Large intestine (tissue), 3 donors: ENCODE measurements around the gene GRIN2A. TPM values are rescaled to one million over a fixed set of nuclear protein-coding genes. Genes with fewer than 3 reads are reported as not detected.

Source experiments
- DNase-seq, 2 donors: peaks; one replicate each; pipeline versions ENCODE4 v3.0.0 to v3.0.0-alpha.2; 2013
- H3K27ac ChIP-seq: one replicate; pipeline ENCODE4 v1.5.1; 2013; ENCODE audit warnings: low read length
- H3K27me3 ChIP-seq: 2 replicates; pipeline ENCODE4 v1.6.1; 2013; ENCODE audit warnings: low read length; ENCODE audit not compliant: control insufficient read depth, insufficient read depth
- H3K36me3 ChIP-seq: 2 replicates; pipeline ENCODE4 v1.6.1; 2013; ENCODE audit warnings: low read length; ENCODE audit not compliant: control insufficient read depth, insufficient read depth
- H3K4me1 ChIP-seq: one replicate; pipeline ENCODE4 v1.6.1; 2013; ENCODE audit warnings: low read length; ENCODE audit not compliant: control insufficient read depth, insufficient read depth
- H3K4me3 ChIP-seq: one replicate; pipeline ENCODE4 v1.5.1; 2013; ENCODE audit warnings: low read length
- H3K9me3 ChIP-seq: one replicate; pipeline ENCODE4 v1.6.1; 2013; ENCODE audit warnings: mild to moderate bottlenecking, low read depth, low read length, moderate library complexity; ENCODE audit not compliant: control insufficient read depth
- WGBS: methylation state at CpG from one replicate; pipeline ENCODE4 v1.1.5; 2013; ENCODE audit warnings: low lambda C conversion rate; ENCODE audit not compliant: insufficient coverage; 5-methylcytosine and 5-hydroxymethylcytosine counted together
- polyA plus RNA-seq: library from polyadenylated mRNA; unstranded; fragments of 120-200 nt; gene quantifications from one replicate; pipeline ENCODE4 v1.2.1, GENCODE V29; 2013

The GRIN2A gene
- polyA plus RNA-seq, 1 donor = 0.10 TPM

- DNase-seq = no peak
- Histone ChIP-seq H3K4me1 (no peaks in the 10 kb centered on the region), H3K27ac (no peak overlapping the region), H3K27me3 (no peaks in the 10 kb centered on the region), H3K36me3 (no peaks in the 10 kb centered on the region), H3K9me3 (no peaks in the 10 kb centered on the region), H3K4me3 (no peak overlapping the region)
- no CpG with 5 or more reads among the region's 5 CpGs for WGBS
These were observed 70.2 kb downstream of the GRIN2A start for GRCh38 chr16:10112021-10112420.

- no peak for DNase-seq
- no CpG with 5 or more reads among the region's 26 CpGs for WGBS
- Histone ChIP-seq H3K36me3 (no peaks in the 10 kb centered on the region), H3K27ac (no peak overlapping the region), H3K9me3 (no peaks in the 10 kb centered on the region), H3K4me3 (no peak overlapping the region), H3K27me3 (no peaks in the 10 kb centered on the region), H3K4me1 (no peaks in the 10 kb centered on the region)
These were observed 71.0 kb downstream of the GRIN2A start for GRCh38 chr16:10111156-10111761.

- 17% methylated on average over 1 of the region's 4 CpGs for WGBS
- H3K27me3 ChIP-seq = no peaks in the 10 kb centered on the region
- H3K36me3 ChIP-seq = no peaks in the 10 kb centered on the region
- H3K4me3 ChIP-seq = no peak overlapping the region
- no peak for DNase-seq
- no peak overlapping the region for H3K27ac ChIP-seq
- H3K9me3 ChIP-seq = no peaks in the 10 kb centered on the region
- H3K4me1 ChIP-seq = no peaks in the 10 kb centered on the region
These were observed 71.7 kb downstream of the GRIN2A start for GRCh38 chr16:10110552-10110951.

GRCh38 chr16:10107081-10107480 is 75.1 kb downstream of the GRIN2A start:
- Histone ChIP-seq H3K9me3 (no peaks in the 10 kb centered on the region), H3K4me1 (no peaks in the 10 kb centered on the region), H3K4me3 (no peak overlapping the region), H3K27me3 (no peaks in the 10 kb centered on the region), H3K36me3 (no peaks in the 10 kb centered on the region), H3K27ac (no peak overlapping the region)
- WGBS = no CpG with 5 or more reads among the region's 1 CpG
- no peak for DNase-seq

DNA sequence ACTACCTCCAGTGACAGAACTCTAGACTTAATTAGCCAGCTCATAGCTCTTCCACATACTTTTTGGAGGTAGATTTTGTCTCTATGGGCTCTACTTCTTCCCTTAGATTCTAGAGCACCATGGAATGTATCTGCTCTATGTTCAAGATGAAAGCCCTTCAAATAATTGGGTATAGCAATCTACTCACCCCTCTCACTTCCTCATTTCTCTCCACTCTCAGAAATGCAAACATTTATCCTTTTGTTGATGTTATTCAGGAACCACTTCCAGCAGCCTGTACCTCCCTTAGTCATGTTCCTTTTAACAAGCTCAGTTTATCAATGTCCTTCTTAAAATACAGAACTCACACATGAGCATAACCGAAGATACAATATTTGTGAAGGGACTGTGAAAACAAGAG is 78.5 kb downstream of the GRIN2A start:
- H3K9me3 ChIP-seq = no peaks in the 10 kb centered on the region
- no peak overlapping the region for H3K4me3 ChIP-seq
- H3K36me3 ChIP-seq = no peaks in the 10 kb centered on the region
- no CpG with 5 or more reads among the region's 1 CpG for WGBS
- no peak for DNase-seq
- no peaks in the 10 kb centered on the region for H3K27me3 ChIP-seq
- H3K4me1 ChIP-seq = no peaks in the 10 kb centered on the region
- H3K27ac ChIP-seq = no peak overlapping the region

DNA sequence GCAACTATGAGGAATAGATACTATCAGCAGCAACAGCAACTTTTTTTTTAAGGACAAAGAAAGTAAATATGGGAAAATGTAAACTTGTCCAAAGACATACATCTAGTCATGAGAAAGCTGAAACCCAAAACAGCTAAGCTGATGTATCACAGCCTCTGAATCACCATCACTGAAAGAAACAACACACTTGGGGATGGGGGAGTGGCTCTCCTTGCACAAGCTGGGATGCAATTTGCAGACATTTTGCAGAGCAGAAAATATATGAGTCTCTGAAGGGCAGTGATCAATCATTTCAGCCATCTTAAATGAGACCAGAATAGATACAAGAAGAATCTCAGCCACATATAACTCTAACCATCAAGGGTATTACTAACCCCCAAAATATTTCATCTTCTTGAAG is 79.1 kb downstream of the GRIN2A start:
- DNase-seq = no peak
- Histone ChIP-seq H3K9me3 (no peaks in the 10 kb centered on the region), H3K27ac (no peak overlapping the region), H3K36me3 (no peaks in the 10 kb centered on the region), H3K27me3 (no peaks in the 10 kb centered on the region), H3K4me3 (no peak overlapping the region), H3K4me1 (no peaks in the 10 kb centered on the region)

GRCh38 chr16:10100829-10101228 is 81.4 kb downstream of the GRIN2A start:
- Histone ChIP-seq H3K36me3 (no peaks in the 10 kb centered on the region), H3K27me3 (no peaks in the 10 kb centered on the region), H3K4me1 (no peaks in the 10 kb centered on the region), H3K27ac (no peak overlapping the region), H3K9me3 (no peaks in the 10 kb centered on the region), H3K4me3 (no peak overlapping the region)
- WGBS = no CpG with 5 or more reads among the region's 4 CpGs
- no peak for DNase-seq

DNA sequence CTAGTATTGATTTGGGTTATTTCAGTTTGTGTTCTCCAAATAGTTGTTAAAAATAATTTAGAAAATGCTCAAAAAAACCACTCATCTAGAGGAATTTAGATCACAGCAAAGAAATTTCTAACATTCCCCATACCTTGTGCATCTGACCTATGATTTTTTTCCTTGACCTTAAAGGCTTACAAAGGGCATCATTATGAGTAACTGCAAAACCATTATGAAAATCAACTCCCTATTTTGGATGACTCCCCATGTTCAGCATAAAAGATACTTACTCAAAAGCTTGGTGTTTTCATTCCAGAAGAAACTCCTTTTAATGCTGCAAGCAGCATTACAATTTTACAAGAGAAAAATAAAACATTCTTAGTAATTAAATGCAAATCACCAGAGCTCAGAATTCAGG is 83.2 kb downstream of the GRIN2A start:
- H3K4me1 ChIP-seq = no peaks in the 10 kb centered on the region
- no peak overlapping the region for H3K4me3 ChIP-seq
- no peaks in the 10 kb centered on the region for H3K9me3 ChIP-seq
- DNase-seq = no peak
- H3K27ac ChIP-seq = no peak overlapping the region
- H3K27me3 ChIP-seq = no peaks in the 10 kb centered on the region
- H3K36me3 ChIP-seq = no peaks in the 10 kb centered on the region

DNA sequence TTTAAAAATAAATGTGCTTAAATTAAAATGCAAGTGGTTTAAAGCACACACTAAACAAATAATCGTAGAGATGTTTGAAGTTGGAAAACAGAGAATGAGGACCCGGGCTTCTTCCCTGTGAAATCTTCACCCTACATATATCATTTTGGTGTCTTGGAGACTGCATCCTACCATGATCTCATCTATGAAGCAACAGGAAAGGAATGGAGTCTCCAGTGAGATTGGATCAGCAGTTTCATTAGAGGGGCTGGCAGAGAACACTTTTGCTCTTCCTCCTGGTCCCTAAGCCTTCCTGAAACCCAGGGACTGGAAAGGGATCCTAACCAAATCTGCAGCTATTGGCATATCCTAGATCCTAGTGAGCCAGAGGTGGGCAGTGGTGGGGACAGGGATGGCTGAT is 85.0 kb downstream of the GRIN2A start:
- no peaks in the 10 kb centered on the region for H3K36me3 ChIP-seq
- no peak overlapping the region for H3K27ac ChIP-seq
- 100% methylated on average over 1 of the region's 2 CpGs for WGBS
- H3K4me1 ChIP-seq = no peaks in the 10 kb centered on the region
- no peaks in the 10 kb centered on the region for H3K9me3 ChIP-seq
- no peak for DNase-seq
- H3K4me3 ChIP-seq = no peak overlapping the region
- H3K27me3 ChIP-seq = no peaks in the 10 kb centered on the region

DNA sequence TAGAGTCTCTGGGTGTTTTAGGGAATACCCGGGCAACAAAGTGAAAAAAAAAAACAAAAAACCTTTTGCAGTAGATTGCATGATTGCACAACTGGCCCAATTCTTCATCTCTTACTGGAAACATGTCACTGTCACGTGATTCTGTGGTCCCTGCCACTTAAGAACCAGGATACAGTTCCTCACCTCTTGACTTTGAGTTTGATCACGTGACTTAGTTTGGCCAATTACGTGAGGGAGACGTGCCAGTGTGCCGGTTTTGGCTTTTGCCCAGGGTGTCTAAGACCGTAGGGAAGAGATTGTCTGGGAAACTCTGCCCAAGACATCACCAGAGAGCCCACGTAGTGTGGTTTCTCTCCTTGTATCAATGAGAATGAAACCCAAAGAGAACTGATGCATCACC is 88.7 kb downstream of the GRIN2A start:
- Histone ChIP-seq H3K9me3 (no peaks in the 10 kb centered on the region), H3K4me1 (no peaks in the 10 kb centered on the region), H3K36me3 (no peaks in the 10 kb centered on the region), H3K4me3 (no peak overlapping the region), H3K27ac (no peak overlapping the region), H3K27me3 (no peaks in the 10 kb centered on the region)
- 95% methylated on average over 4 of the region's 8 CpGs for WGBS
- DNase-seq = no peak

DNA sequence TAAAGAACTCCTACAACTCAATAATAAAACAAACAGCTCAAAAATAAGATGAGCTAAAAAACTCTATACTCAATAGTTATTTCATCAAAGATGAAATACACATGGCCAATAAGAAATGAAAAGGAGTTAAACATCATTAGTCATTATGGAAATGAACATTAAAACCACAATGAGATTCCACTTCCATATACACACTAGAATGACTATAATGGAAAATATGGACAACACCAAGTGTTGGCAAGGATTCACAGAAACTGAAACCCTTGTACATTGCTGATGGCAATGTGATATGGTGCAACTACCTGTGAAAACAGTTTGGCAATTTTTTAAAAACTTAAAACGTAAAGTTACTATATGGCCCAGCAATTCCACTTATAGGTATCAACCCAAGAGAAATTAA is 91.4 kb downstream of the GRIN2A start:
- no peak overlapping the region for H3K4me3 ChIP-seq
- no peaks in the 10 kb centered on the region for H3K9me3 ChIP-seq
- H3K27ac ChIP-seq = no peak overlapping the region
- H3K4me1 ChIP-seq = no peaks in the 10 kb centered on the region
- no peak for DNase-seq
- no CpG with 5 or more reads among the region's 1 CpG for WGBS
- H3K36me3 ChIP-seq = no peaks in the 10 kb centered on the region
- H3K27me3 ChIP-seq = no peaks in the 10 kb centered on the region
